ENCODE results near the gene STMP1. TPM values are rescaled to one million over a fixed set of nuclear protein-coding genes. Genes with fewer than 3 reads are reported as not detected.

The STMP1 gene
- total RNA-seq, 2 experiments from 2014 or later, result 21.5 to 21.6 TPM

DNA sequence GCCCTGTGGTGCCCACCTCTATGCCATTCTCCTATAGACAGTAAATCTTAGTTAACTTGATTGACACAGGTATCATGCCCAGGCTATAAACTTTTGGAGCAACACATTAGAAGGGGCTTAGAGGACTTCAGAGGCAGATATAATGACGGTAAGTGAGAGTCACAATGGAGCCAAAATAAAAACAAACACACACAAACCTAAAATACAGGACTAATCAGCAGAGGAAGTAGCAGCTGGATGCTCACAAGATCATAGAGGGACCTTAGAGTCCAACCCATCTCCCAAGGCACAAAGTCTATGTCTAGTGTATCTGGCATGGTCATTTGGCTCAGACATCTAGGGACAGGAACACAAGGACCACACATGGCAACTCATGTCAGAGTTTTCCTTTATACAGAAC is 53.4 kb downstream of the STMP1 start:
- intact Hi-C loops (cut with micrococcal nuclease), result no loop called here
- CTCF ChIA-PET, result interaction anchor here (1.6 kb wide), 1 partner anchor 11 kb away, joined by 4 read pairs; no protein-coding TSS in a partner anchor
- no peak for DNase-seq
- no peak overlapping the region for H3K27ac Mint-ChIP-seq
- no peaks in the 10 kb centered on the region for H3K9me3 Mint-ChIP-seq
- H3K36me3 Mint-ChIP-seq (ENCODE audit: low read depth), result no peaks in the 10 kb centered on the region
- no peak overlapping the region for H3K4me3 Mint-ChIP-seq
- peaks cover 8% of the 10 kb centered on the region for H3K27me3 Mint-ChIP-seq (ENCODE audit: low read depth)
- H3K4me1 Mint-ChIP-seq (ENCODE audit: low read depth), result no peaks in the 10 kb centered on the region

DNA sequence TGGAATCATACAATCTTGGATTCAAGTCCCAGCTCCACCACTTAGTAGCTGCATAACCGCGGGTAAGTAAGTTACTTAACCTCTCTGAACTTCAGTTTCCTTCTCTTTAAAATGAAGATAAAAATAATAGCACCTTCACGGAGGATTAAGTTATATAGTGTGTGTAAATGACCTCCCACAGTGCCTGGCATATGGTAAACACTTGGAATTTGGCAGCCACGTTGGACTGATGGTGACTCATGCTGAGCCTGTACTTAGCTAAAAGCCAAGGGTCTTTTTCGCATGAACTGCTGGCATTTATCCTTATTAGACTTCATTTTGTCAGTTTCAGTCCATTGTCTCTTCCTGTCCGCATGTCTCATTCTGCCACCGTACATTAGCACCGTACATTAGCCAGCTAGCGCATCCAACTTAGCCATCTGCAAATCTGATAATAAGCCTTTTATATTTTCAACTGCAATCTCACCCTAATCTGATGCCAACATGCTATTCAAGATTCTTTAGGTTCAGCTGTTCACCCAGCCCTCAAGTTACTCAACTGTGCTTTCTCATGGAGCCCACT is 54.4 kb downstream of the STMP1 start:
- Mint-ChIP-seq H3K4me1 (ENCODE audit: low read depth) (no peaks in the 10 kb centered on the region), H3K27me3 (ENCODE audit: low read depth) (peaks cover 13% of the 10 kb centered on the region), H3K36me3 (ENCODE audit: low read depth) (no peaks in the 10 kb centered on the region), H3K27ac (no peak overlapping the region), H3K9me3 (no peaks in the 10 kb centered on the region), H3K4me3 (no peak overlapping the region)
- intact Hi-C loops (cut with micrococcal nuclease), result no loop called here
- DNase-seq, result no peak
- CTCF ChIA-PET, result no interaction called here

DNA sequence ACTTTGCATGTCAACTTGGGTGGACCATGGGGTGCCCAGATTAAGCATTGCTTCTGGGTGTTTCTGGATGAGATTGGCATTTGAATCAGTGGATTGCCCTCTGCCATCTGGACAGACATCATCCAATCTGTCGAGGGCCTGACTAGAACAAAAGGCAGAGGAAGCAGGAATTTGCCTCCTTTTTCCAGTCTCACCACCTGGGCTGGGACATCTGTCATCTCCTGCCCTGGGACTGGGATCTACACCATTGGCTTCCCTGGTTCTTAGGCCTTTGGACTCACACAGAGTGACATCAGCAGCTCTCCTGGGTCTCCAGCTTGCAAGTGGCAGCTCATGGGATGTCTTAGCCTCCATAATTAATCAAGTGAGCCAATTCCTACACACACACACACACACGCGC is 55.4 kb downstream of the STMP1 start:
- Mint-ChIP-seq H3K9me3 (no peaks in the 10 kb centered on the region), H3K4me1 (ENCODE audit: low read depth) (no peaks in the 10 kb centered on the region), H3K27me3 (ENCODE audit: low read depth) (peaks cover 13% of the 10 kb centered on the region), H3K27ac (no peak overlapping the region), H3K36me3 (ENCODE audit: low read depth) (no peaks in the 10 kb centered on the region), H3K4me3 (no peak overlapping the region)
- DNase-seq, result no peak
- CTCF ChIA-PET, result interaction anchor here (0.7 kb wide), 1 partner anchor 335 kb away, joined by 3 read pairs; no protein-coding TSS in a partner anchor
- intact Hi-C loops (cut with micrococcal nuclease), result no loop called here

DNA sequence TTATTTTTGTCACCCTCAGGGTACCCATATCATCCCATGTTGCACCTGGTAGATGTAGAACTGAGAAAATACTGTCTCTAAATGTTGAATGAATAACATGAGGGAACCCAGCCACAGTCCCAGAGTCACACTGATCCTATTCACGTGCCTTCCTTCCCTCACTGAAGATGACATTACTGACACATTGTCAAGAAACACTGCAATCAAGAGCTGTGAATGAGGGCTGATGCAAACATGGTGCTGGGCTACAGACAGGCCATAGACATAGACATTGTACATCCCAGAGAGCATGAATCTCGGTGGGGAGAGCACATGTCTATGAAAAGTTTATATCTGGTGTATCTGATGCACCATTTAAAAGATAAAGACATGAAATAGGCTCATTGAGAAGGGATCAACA is 55.9 kb downstream of the STMP1 start:
- Mint-ChIP-seq H3K36me3 (ENCODE audit: low read depth) (no peaks in the 10 kb centered on the region), H3K27ac (no peak overlapping the region), H3K4me1 (ENCODE audit: low read depth) (no peaks in the 10 kb centered on the region), H3K4me3 (no peak overlapping the region), H3K9me3 (no peaks in the 10 kb centered on the region), H3K27me3 (ENCODE audit: low read depth) (peaks cover 15% of the 10 kb centered on the region)
- no peak for DNase-seq
- CTCF ChIA-PET, result interaction anchor here (0.6 to 1.2 kb wide), 3 partner anchors 14 to 335 kb away, joined by 3 read pairs; no protein-coding TSS in a partner anchor
- intact Hi-C loops (cut with micrococcal nuclease), result no loop called here

DNA sequence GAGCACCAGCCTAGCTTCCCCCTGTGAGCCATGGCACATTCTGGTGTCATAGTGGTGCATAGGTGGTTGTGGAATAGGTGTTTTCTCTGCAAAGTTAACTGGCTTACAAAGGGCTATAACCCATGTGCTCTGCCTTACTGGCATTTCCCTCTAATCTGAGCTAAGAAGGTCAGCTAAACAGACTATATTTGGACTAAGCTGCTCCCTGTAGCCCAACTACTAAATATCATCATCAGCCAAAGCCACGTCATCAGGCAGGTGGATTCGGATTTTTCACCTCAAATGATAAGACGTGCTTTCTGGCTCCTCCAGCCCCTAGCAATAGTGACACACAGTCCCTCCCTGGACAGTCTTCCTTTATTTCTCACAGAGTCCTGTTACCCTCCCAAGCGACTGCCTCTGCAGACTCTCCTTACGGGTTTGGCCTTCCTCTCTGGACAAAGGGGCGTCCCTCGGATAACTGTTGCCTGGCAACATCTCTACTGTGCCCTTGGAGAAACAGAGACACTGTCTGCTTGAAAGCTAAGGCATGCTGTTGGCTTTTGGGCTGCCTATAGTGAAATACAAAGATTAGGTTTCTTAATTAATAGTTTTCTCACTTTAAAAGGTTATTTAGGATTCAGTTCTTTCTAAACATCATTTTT is 56.6 kb downstream of the STMP1 start:
- H3K9me3 Mint-ChIP-seq, result no peaks in the 10 kb centered on the region
- no peaks in the 10 kb centered on the region for H3K4me1 Mint-ChIP-seq (ENCODE audit: low read depth)
- H3K36me3 Mint-ChIP-seq (ENCODE audit: low read depth), result no peaks in the 10 kb centered on the region
- no peak overlapping the region for H3K4me3 Mint-ChIP-seq
- intact Hi-C loops (cut with micrococcal nuclease), result no loop called here
- H3K27ac Mint-ChIP-seq, result no peak overlapping the region
- DNase-seq, result no peak
- H3K27me3 Mint-ChIP-seq (ENCODE audit: low read depth), result peaks cover 15% of the 10 kb centered on the region
- CTCF ChIA-PET, result interaction anchor here (0.6 to 1.6 kb wide), 3 partner anchors 13 to 73 kb away, joined by 3 to 4 read pairs (median 3); no protein-coding TSS in a partner anchor

DNA sequence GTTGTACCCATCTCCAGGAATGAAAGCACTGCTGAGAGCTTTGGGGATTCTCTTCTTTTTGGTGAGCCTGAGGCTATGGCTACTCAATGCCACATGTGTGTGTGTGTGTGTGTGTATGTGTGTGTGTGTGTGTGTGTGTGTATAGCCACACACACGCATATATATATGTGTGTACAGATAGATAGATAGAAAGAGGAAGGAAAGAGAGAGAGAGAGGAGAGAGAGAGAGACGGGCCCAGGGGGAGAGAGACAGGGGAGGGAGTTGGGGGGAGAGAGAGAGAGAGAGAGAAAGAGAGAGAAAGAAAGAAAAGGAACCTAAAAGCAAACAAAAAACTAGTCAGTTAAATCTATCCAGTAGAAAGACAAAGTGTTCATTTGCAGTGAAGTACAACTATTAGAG is 57.4 kb downstream of the STMP1 start:
- CTCF ChIA-PET, result interaction anchor here (1.5 to 1.6 kb wide), 2 partner anchors 9 to 15 kb away, joined by 4 to 6 read pairs; no protein-coding TSS in a partner anchor
- Mint-ChIP-seq H3K4me3 (no peak overlapping the region), H3K27me3 (ENCODE audit: low read depth) (peaks cover 16% of the 10 kb centered on the region), H3K9me3 (no peaks in the 10 kb centered on the region), H3K4me1 (ENCODE audit: low read depth) (no peaks in the 10 kb centered on the region), H3K27ac (no peak overlapping the region), H3K36me3 (ENCODE audit: low read depth) (no peaks in the 10 kb centered on the region)
- no peak for DNase-seq
- intact Hi-C loops (cut with micrococcal nuclease), result no loop called here

DNA sequence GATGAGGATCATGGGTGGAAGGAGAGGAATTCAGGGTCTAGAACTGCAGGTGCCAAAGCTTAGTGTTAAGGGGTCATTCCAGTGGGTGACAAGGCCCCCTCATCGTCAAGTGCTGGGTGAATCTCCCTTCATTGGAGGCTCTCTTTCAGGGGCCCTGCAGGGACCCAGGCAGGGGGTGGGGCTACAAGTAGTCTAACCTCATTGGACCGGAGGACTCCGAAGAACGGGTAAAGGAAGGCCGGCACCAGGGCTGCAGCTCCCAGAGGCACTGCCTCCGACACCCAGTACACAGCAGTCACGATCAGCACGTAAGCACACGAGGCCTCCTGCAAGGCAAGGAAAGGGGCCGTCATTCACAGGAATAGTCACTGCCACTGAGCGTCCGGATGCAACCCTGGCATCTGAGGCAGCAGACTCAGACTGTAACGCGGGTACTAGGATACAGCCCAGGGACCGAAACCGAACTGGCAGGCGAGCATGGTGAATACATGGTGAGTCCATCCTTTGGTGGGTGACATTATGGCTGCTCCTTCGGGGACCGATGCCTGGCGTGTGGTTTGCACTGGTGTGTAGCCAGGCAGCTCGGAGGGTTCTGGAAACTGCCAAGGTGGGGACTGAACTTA is 59.0 kb downstream of the STMP1 start:
- CTCF ChIA-PET, result interaction anchor here (0.6 to 1.5 kb wide), 3 partner anchors 10 to 89 kb away, joined by 3 to 6 read pairs (median 5); no protein-coding TSS in a partner anchor
- DNase-seq, result no peak
- no peak overlapping the region for H3K4me3 Mint-ChIP-seq
- H3K9me3 Mint-ChIP-seq, result no peaks in the 10 kb centered on the region
- H3K27ac Mint-ChIP-seq, result no peak overlapping the region
- intact Hi-C loops (cut with micrococcal nuclease), result no loop called here
- H3K27me3 Mint-ChIP-seq (ENCODE audit: low read depth), result peaks cover 20% of the 10 kb centered on the region
- H3K4me1 Mint-ChIP-seq (ENCODE audit: low read depth), result no peaks in the 10 kb centered on the region
- H3K36me3 Mint-ChIP-seq (ENCODE audit: low read depth), result no peaks in the 10 kb centered on the region

DNA sequence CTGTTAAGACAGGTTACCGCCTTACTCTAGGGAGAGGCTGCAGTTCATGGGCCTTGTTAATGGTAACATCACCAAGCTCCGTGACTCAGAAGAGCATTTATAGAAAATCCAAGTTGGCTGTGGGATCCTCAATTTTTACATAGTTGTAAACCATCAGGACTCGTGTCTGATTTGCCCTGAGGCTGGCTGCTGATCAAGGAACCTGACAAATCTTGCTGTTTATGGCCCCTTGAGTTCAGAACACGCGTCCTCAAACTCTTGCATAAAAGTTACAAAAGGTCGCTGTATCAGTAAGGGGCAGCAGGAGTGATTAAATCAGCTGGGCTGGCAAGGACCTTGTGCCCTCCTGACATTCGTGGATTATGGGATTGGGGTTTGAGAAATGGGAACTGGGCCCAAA is 61.1 kb downstream of the STMP1 start:
- CTCF ChIA-PET, result no interaction called here
- Mint-ChIP-seq H3K27me3 (ENCODE audit: low read depth) (peaks cover 13% of the 10 kb centered on the region), H3K9me3 (no peaks in the 10 kb centered on the region), H3K4me3 (no peak overlapping the region), H3K4me1 (ENCODE audit: low read depth) (no peaks in the 10 kb centered on the region), H3K27ac (no peak overlapping the region), H3K36me3 (ENCODE audit: low read depth) (no peaks in the 10 kb centered on the region)
- intact Hi-C loops (cut with micrococcal nuclease), result no loop called here
- no peak for DNase-seq

Other genes starting within 250 kb of the STMP1 start
- gene CNOT4, start 152.4 kb upstream of the STMP1 start, total RNA-seq, result 10 to 100 TPM; 16.6 to 20.3 TPM
- 100 to 1,000 TPM; 155 to 162 TPM for gene NUP205, start 104.6 kb upstream of the STMP1 start, total RNA-seq
- not detected for gene SLC13A4, start 65.7 kb downstream of the STMP1 start, total RNA-seq
- gene FAM180A, start 86.3 kb downstream of the STMP1 start, total RNA-seq, result not detected

Measured in activated naive CD4-positive, alpha-beta T cell treated with anti-CD3 and anti-CD28 coated beads for 36 hours (primary cell).